Bronchial epithelial cell (primary cell): Measurements from ENCODE around the gene SCUBE1. TPM values are rescaled to one million over a fixed set of nuclear protein-coding genes. Genes with fewer than 3 reads are reported as not detected.

Source experiments
- DNase-seq: peaks from one replicate; pipeline ENCODE4 v3.0.0-alpha.2; 2010; ENCODE audit warnings: low read depth
- FAIRE-seq: peaks from 2 replicates; lab custom pipeline; 2011; peaks lifted over from hg19 to GRCh38; lab: Jason Lieb, UNC
- H3K27me3 ChIP-seq: 2 replicates; pipeline ENCODE4 v1.5.1; 2011; ENCODE audit warnings: low read length; ENCODE audit not compliant: control insufficient read depth, insufficient read depth
- H3K36me3 ChIP-seq: 2 replicates; pipeline ENCODE4 v1.5.1; 2011; ENCODE audit warnings: low read length; ENCODE audit not compliant: control insufficient read depth, insufficient read depth
- H3K4me3 ChIP-seq: 2 replicates; pipeline ENCODE4 v1.5.1; 2011; ENCODE audit warnings: mild to moderate bottlenecking, low read depth, low read length, control low read depth
- CTCF ChIP-seq: IDR thresholded peaks from 2 replicates; pipeline ENCODE4 v1.5.1; 2011; ENCODE audit warnings: mild to moderate bottlenecking, moderate library complexity, low read length, control low read depth, inconsistent platforms; ENCODE audit not compliant: insufficient read depth, severe bottlenecking
- total RNA-seq: library from RNA; depleted of rRNA; stranded (reverse); fragments of >200 nt; gene quantifications from 2 replicates; pipeline ENCODE4 v1.2.1, GENCODE V29; 2014

Gene SCUBE1
- total RNA-seq, 1 donor from 2014 or later = under 0.01 TPM

- Histone ChIP-seq H3K27me3 (peaks cover 17% of the 10 kb centered on the region), H3K36me3 (no peaks in the 10 kb centered on the region), H3K4me3 (no peak overlapping the region)
- FAIRE-seq (no peak), DNase-seq (no peak)
- TF ChIP-seq CTCF = no peak
These were observed 38.5 kb upstream of the SCUBE1 start for GRCh38 chr22:43381693-43382092.

- DNase-seq = no peak
- Histone ChIP-seq H3K36me3 (no peaks in the 10 kb centered on the region), H3K4me3 (no peak overlapping the region), H3K27me3 (peaks cover 16% of the 10 kb centered on the region)
- TF ChIP-seq CTCF = no peak
- FAIRE-seq = peak; percentile 55
These were observed 34.9 kb upstream of the SCUBE1 start for GRCh38 chr22:43377896-43378704.

- H3K4me3 ChIP-seq = no peak overlapping the region
- no peaks in the 10 kb centered on the region for H3K36me3 ChIP-seq
- DNase-seq (no peak), FAIRE-seq (no peak)
- H3K27me3 ChIP-seq = peaks cover 16% of the 10 kb centered on the region
- no peak for TF ChIP-seq CTCF
These were observed 34.4 kb upstream of the SCUBE1 start for GRCh38 chr22:43377548-43377895.

GRCh38 chr22:43376765-43377547, 33.8 kb upstream of the SCUBE1 start:
- Histone ChIP-seq H3K4me3 (no peak overlapping the region), H3K36me3 (no peaks in the 10 kb centered on the region), H3K27me3 (peaks cover 16% of the 10 kb centered on the region)
- DNase-seq = no peak
- TF ChIP-seq CTCF = no peak
- FAIRE-seq = no peak

GRCh38 chr22:43375951-43376455, 32.8 kb upstream of the SCUBE1 start:
- no peak for FAIRE-seq
- H3K27me3 ChIP-seq = peaks cover 16% of the 10 kb centered on the region
- H3K4me3 ChIP-seq = no peak overlapping the region
- no peak for DNase-seq
- no peaks in the 10 kb centered on the region for H3K36me3 ChIP-seq
- TF ChIP-seq CTCF = no peak
